Activated T-cell treated with anti-CD3 and anti-CD28 coated beads for 1 hour (primary cell): ENCODE results near the gene MRM1.

Experiments used
- DNase-seq: peaks from one replicate; pipeline ENCODE4 v3.0.0-alpha.2; 2020; ENCODE audit warnings: low read depth

Gene MRM1, protein sequence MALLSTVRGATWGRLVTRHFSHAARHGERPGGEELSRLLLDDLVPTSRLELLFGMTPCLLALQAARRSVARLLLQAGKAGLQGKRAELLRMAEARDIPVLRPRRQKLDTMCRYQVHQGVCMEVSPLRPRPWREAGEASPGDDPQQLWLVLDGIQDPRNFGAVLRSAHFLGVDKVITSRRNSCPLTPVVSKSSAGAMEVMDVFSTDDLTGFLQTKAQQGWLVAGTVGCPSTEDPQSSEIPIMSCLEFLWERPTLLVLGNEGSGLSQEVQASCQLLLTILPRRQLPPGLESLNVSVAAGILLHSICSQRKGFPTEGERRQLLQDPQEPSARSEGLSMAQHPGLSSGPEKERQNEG

DNA sequence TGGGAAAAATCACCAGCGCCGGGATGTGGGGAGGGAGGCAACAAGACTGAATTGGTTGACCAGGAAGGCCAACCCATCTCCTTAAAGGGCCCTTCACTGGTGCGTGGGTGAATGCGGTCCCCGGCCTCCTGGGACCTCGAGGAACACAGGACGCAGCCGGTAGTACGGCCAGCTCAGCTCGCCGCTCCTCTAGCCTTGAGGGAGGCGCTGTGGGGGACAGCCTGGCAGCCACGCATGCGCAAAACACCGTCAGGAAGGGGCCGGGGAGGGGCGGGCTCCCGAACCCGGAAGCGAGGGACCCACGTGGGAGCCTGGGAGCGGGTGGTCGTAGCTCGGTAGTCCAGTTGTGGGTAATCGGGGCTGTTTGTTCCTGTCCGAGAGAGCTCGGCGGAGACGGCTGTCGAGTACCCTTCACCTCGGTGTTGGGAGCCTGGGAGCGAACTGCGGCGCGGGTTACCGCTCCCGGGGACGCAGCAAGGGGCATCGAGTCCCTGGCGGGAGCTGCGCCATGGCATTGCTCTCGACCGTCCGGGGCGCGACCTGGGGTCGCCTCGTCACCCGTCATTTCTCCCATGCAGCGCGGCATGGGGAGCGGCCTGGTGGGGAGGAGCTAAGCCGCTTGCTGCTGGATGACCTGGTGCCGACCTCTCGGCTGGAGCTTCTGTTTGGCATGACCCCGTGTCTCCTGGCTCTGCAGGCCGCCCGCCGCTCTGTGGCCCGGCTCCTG is at the start of gene MRM1:
MRM1 (plus strand) TSS at position 281 of the 727 bp plus-strand sequence; CDS start at position 509, 228 bp downstream.
- peak; percentile 86 for DNase-seq

DNA sequence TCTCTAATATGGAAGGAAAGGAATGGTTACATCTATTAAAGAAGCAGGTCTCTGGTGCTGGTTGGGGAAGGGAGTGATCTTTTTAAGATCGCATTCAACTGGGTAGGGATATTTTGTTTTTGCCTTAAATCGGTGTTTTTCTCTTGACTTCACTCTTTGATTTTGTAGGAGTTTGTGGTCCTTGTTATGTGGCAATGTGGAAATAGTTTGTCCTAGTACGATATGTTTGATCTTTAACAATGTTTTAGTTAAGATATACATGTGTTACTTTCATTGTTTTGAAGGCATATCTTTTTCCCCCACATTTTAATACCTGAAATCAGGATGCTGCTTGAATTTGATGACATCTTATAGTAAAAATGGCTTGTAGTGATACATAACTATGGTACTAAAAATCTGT is 47.9 kb upstream of the MRM1 start:
- DNase-seq: no peak

DNA sequence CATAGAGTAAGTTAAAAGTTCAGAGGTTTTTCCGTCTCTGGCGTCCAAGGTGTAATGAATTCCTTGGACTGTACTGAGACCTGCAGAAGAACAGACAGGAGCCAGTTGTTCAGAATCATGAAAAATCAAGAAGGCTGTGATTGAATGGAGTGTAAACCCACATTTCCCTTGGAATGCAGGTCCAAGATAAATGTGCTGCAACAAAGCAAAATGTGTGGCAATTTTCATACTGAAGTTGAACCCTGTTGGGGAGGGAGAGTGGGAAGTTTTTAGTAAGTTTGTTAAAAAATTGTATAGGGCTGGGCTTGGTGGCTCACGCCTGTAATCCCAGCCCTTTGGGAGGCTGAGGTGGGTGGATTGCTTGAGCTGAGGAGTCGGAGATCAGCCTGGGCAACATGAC is 35.3 kb upstream of the MRM1 start:
- no peak for DNase-seq

DNA sequence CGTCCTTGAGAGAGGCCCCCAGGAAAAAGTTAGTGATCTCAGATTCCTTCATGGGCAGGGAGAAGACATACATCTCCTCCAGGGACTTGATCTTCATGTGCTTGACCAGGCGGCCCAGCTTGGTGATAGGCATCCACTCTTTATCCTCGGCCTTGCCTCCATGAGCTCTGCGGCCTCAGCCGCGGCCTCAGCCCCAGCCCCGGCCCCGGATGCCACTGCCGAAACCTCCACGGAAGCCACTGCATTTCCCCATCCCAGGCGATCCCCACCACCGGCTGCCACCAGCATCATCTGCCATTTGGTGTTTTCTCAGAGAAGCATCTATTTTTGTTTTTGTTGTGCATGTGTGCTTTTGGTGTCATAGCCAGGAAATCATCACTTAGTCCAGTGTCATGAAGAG is 26.4 kb upstream of the MRM1 start:
- DNase-seq: no peak

DNA sequence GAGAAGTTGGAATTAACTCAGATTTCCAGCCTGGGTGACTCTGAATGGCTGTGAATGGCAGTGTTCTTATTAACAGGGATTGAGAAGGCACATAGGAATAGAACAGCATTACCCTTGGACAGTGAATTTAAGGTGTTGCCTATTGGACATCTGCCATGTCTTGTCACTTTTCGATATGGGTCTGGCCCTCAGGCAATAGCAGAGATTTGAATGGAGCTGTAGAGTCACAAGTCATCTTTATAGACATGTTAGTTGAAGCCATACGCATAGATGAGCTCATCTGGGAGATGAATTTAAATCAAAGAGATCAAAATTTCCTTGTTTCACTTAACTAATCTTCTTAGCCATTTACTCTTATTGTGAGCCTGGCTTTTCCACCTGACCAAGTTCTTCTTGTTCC is 24.6 kb upstream of the MRM1 start:
- DNase-seq: no peak

DNA sequence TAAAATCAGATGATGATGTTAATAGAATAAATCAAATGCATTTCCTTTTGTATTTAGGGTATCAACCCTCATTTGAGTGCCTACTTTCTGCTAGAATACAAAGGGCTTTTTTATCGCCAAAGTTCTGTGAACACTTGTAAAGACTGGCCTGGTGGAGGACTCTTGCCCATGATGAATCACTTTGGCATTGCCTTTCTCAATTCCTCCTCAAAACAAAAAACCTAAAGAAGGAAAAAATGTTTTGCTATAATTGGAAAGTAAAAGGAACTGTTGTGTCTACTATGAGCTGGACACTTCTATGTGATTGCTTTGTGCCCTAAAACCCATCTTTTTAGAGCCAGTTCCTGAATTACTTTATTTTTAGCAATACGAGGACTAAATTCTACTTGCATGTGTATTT is 22.7 kb upstream of the MRM1 start:
- no peak for DNase-seq

DNA sequence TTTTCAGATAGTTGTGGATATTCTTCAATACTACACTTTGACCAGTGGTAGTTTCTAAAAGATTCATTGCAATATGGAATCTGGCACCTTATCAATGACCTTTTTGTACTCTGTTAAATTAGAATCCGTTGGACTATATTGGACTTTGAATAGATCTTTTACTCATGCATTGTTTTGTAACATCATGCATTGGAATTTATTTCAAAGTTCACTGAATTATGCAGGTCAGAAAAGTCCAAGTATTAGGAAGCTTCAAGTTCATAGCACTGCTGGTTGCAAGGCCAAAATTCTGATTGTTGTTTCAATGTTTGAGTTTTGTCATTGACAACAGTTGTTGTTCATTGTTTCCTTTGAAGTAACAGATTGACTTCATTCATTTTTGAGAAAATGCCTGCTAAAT is 17.6 kb upstream of the MRM1 start:
- DNase-seq: no peak

DNA sequence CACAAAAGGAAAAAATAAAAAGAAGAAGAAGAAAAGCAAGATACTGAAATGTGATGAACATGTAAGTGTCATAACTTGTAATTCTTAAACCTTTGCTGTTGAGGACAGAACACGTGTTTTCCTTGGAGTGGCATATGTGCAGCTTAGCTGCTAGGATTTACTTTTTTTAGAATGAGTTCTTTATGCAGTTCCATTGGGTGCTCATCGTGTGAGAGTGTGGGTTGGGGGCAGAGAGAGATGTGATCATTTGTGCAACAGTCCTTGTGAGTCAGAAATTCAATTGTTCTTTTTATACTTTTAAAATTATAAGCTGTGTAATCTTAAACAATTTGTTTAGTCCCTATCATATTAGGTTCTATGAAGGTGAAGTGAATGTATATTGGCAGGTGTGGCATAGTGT is 15.2 kb upstream of the MRM1 start:
- no peak for DNase-seq

DNA sequence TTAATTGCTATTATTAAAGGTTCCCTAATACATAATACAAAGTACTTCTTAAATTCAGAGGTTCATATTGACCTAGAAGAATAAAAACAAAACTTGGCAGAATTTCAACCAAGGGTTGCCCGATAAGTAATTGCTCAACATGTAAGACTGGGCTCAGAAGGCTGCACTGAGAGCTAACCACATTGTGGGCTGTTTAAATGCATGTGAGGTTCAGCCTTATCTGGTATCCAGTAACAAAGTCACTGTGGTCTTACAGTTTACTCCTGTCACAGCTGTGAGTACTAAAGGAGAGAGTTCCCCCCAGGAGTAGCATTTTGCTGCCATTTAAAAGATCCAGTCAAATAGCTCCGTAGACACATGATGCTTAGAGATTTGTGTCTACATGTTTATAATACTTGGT is 11.3 kb upstream of the MRM1 start:
- no peak for DNase-seq

DNA sequence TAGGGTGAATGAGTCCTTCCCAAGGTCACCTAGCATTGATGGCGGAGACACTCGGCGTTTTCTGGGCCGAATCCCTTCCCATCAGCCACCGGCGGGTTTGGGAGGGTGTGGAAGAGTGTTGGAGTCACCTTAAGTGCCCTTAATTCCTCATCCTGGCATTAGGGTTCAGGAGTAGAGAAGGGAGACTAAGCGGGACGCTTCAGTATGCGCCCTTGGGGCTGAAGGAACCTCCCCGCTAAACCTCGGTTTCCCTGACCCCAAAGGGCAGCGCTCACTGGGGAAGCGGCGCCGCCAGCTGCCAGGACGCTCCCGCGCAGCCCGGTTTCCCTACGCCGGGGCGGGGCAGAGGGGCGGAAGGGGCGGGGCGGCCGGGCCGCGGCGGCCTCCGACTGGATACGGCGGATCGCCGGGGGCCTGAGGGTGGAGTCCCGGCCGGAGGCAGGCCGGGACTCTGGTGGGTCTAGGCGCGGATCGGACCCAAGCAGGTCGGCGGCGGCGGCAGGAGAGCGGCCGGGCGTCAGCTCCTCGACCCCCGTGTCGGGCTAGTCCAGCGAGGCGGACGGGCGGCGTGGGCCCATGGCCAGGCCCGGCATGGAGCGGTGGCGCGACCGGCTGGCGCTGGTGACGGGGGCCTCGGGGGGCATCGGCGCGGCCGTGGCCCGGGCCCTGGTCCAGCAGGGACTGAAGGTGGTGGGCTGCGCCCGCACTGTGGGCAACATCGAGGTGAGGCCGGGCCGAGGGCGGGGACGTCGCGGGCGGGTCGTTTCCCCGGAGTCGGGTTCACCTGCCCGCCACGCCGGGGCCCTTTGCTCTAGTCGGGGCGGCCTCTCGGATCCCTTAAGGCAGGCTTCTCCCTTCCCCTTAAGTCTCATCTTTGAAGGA is 9.7 kb upstream of the MRM1 start, which contains the start of gene DHRS11:
DHRS11 (plus strand) TSS at position 446 of the 882 bp plus-strand sequence; CDS start at position 577, 131 bp downstream.
- peak; percentile 63 for DNase-seq

DNA sequence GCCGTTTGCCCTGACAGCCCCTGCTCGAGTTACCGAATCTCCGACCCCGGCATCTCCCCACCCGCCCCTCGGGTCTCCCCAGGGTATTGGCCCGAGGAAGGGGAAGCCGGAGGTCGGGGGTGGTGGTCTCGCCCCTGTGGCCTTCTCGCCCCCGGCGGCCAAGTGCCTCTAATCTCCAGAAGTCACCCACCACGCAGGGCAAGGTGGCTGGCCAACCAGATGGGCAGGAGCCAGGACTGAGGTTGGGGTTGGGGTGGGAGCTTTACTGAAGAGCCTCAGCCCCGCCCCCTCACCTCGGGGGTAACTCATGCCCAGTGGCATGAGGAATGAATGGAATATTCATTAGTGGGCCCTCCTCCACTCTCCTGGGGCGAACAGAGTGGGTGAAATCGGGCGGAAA is 9.1 kb upstream of the MRM1 start:
- no peak for DNase-seq

DNA sequence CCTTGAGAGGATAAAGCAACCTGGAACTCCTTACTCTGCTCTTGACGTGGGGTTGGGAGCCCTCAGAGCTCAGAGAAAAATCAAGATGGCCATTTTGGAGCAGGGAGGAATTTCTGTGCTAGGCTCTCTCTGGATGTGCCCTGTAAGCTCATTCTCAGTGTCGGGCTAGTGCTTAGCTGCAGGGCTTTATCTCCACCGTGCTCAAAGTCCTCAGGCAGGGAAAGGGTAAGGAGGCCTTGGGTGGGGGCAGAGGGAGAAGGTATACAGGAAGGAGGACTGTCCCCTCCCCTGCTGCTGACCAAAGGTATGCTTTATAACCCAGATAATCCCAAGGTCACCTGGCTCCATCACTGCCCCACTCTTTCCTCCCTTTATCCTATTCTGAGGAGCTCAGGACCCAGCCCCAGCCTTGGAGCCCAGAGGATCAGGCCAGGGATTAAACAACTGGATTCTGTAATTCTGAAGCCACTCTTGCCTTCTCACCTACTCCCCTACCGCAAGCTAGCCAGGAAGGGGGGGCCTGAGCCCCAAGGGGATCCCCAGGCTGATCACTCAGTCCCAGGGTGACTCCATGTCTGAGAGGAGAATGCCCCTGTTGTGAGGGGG is 8.6 kb upstream of the MRM1 start:
- no peak for DNase-seq

DNA sequence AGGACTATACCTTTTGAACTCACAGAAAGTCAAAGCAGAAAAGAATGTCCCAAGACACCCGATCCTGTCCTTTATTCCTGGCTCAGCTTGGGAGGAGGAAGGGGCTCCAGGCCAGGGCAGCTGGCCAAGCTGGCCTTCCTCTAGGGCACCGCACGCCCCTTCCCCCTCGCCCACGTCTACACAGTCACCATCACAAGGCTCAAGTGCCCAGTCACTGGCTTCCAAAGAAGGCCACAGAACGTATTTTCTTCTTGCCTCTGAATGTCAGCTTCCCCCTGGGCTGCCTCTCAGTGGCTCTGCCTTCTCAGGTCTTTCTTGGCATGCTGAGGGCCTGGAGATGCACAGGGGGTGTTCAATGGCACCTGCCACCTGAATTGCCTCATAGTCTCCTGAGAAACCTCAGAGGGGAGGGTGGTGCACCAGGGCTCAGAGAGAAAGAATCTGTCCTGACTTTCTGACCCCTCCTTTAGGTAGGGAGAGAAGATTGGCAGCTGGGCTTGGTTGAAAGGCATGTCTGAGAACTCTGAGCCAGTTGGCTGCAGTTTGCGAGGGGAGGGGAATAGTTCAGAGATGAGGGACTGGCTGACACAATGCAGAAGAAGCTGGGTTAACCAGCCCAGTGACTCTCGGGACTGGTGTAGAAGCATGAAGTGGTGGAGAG is 7.6 kb upstream of the MRM1 start:
- no peak for DNase-seq

DNA sequence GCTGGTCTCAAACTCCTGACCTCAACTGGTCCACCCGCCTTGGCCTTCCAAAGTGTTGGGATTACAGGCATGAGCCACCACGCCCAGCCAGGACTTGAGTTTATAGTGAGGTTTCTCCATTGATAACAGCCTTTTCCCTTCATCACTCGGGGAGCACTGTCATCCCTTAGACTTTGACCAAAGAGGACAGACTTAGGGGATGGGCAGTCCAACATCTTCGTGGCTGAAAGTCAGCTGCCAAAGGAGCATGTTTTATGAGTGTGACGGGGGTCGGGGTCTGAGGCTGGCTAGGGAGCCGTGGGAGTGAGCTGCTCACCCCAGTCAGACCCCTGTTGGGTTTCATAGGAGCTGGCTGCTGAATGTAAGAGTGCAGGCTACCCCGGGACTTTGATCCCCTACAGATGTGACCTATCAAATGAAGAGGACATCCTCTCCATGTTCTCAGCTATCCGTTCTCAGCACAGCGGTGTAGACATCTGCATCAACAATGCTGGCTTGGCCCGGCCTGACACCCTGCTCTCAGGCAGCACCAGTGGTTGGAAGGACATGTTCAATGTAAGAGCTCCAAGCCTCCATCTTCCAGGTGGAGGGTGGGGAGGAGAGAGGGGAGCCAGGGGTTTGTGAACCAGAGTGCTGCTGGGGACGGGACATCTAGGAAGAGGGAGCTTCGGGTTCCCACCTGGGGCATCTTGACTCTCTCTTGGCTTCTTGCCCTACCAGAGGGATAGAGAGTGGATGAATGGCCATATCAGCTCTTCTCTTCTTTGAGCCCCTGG is 6.6 kb upstream of the MRM1 start:
- DNase-seq: no peak

DNA sequence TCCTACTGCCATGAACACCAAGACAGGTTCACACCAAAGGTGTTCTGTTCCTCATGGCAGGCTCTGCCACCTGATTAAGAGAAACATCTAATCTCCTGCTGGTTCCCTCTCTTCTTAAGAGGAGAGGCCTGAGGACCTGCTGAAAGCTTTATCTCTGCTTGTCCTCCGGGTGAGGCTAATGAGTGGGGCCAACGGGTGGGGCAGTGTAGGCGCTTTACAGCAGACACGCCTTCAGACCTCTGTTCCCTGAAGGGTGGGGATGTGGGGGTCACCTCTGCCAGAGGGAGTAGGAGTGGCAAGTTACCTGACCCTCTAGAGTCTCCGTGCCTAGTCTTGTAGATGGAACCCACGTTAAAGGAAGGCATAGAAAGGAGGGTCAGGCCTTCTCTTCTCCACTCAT is 4.2 kb upstream of the MRM1 start:
- DNase-seq: no peak

DNA sequence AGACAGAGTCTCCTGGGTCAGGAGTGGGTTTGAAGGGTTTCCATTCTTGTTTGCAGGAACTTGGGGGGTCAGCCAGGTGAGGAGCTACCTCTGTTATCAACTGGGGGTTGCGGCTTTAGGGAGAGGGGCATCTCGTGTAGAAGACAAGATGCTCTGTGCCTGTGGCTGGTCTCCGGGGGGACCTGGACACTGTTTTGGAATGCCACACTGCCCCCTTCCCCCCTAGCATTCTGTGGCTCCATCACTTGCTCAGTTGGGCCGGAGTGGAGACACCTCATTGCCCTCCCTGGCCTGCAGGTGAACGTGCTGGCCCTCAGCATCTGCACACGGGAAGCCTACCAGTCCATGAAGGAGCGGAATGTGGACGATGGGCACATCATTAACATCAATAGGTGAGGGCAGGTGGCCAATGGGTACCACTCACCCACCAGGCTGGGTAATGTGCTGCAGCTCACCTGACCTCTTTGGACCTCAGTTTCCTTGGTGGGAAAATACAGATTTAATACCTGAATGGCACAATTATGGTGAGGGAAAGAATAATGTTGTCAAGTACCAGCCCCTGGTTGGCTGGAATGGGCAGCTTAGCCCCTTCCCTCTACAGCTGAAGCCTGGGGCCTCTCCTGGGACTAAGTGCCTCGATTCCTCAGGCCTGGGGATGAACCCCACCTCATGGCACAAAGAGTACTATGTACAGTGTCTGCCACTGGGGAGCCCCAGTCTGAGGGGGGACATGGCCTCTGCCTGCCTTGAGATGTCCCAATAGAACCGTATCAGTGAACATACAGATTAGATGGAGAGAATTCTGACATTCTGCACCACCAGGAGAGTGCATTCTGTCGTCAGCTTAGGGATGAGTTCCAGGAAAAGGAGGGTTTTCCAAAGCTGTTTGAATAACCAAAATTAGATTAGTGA is 3.3 kb upstream of the MRM1 start:
- DNase-seq: no peak

DNA sequence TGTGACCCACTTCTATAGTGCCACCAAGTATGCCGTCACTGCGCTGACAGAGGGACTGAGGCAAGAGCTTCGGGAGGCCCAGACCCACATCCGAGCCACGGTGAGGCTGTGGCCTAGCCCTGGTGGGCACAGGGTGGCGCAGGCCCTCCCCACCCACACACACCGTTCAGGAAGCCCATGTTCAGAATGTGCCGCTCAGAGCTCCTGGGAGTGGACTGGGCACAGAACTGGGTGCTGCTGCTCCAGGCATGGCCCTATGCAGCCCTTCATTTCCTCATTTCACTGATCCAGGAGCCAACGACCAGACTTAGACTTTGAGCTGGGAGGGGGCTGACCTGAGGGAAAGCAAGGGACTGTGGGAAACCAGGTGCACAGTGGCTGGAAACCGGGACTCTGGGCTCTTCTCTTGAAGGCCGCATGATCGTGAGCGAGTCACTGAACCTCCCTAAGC is 2.4 kb upstream of the MRM1 start:
- no peak for DNase-seq

DNA sequence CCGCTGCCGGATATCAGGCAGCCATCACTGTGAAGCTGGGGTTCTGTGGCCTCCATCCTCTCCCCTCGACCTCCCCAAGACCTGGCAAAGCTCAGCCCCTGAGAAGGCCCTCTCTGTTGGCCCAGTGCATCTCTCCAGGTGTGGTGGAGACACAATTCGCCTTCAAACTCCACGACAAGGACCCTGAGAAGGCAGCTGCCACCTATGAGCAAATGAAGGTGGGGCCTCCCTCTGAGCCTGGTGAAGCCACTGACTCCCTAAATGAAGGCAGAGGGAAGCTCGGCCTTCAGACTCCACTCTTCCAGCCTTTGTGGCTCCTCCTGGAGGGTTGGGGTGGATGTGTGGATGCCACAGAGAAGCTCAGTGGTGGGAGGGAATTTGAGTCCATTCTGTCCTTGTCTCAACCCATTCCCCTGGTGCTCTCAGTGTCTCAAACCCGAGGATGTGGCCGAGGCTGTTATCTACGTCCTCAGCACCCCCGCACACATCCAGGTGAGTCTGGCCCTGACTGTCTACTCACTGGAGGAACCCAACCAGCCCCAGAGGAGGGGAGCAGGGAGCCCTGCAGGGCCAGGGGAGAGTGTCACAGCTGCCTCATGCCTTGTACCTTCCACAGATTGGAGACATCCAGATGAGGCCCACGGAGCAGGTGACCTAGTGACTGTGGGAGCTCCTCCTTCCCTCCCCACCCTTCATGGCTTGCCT is 1.7 kb upstream of the MRM1 start:
- DNase-seq: no peak

DNA sequence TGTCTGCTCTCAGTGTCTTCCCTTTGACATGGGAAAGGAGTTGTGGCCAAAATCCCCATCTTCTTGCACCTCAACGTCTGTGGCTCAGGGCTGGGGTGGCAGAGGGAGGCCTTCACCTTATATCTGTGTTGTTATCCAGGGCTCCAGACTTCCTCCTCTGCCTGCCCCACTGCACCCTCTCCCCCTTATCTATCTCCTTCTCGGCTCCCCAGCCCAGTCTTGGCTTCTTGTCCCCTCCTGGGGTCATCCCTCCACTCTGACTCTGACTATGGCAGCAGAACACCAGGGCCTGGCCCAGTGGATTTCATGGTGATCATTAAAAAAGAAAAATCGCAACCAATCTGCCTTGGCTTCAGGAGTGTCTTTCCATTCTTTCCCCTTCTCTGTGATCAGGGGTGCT is 918 bp upstream of the MRM1 start:
- no peak for DNase-seq
